ENCODE data around the gene AGPAT4. TPM values are rescaled to one million over a fixed set of nuclear protein-coding genes. Genes with fewer than 3 reads are reported as not detected.

AGPAT4 gene
- total RNA-seq, 2 experiments from 2014 or later = 0.95 to 1.3 TPM

- CTCF ChIA-PET (ENCODE audit: unreplicated experiment) = no interaction called here
- H2AFZ ChIP-seq (ENCODE audit: low read length) = no peak overlapping the region
Measured at GRCh38 chr6:161195386-161195785, 78.5 kb downstream of the AGPAT4 start.

GRCh38 chr6:161194374-161194773 lies 79.5 kb downstream of the AGPAT4 start:
- Histone ChIP-seq H2AFZ (ENCODE audit: low read length) (no peak overlapping the region), H3K4me2 (ENCODE audit: low read length) (no peak overlapping the region), H3K4me3 (ENCODE audit: low read depth, low read length, poor library complexity, severe bottlenecking) (no peak overlapping the region), H3K9me2 (ENCODE audit: insufficient read depth, low read length) (no peaks in the 10 kb centered on the region), H4K20me1 (ENCODE audit: insufficient read depth, low read length) (no peaks in the 10 kb centered on the region), H3K9me3 (ENCODE audit: low read length) (no peaks in the 10 kb centered on the region), H3K4me1 (ENCODE audit: insufficient read depth, low read length, poor library complexity, severe bottlenecking) (no peaks in the 10 kb centered on the region), H3K79me2 (ENCODE audit: insufficient read depth, low read depth, low read length) (no peaks in the 10 kb centered on the region), H3K27ac (ENCODE audit: low read depth, low read length, poor library complexity, severe bottlenecking) (no peak overlapping the region), H3K36me3 (ENCODE audit: insufficient read depth, low read length) (no peaks in the 10 kb centered on the region)
- TF ChIP-seq CTCF (conservative IDR thresholded peaks at IDR 0.05; ENCODE audit: low read length) (no peak), EZH2phosphoT487 (IDR thresholded peaks at IDR 0.05; ENCODE audit: borderline replicate concordance, low read depth, low read length) (no peak)
- POLR2A ChIA-PET = interaction anchor here (0.6 to 1.8 kb wide), 2 partner anchors 14 to 50 kb away, joined by 3 to 4 read pairs; no protein-coding TSS in a partner anchor
- no TSS peak for BruUV-seq (replicated peaks)
- CTCF ChIA-PET (ENCODE audit: unreplicated experiment) = no interaction called here
- intact Hi-C loops (cut with micrococcal nuclease; ENCODE audit: unreplicated experiment) = no loop called here
- no peak for DNase-seq (ENCODE audit: low spot score)

More at GRCh38 chr6:161195386-161195785, 78.5 kb downstream of the AGPAT4 start:
- intact Hi-C loops (cut with micrococcal nuclease; ENCODE audit: unreplicated experiment) = no loop called here
- no peaks in the 10 kb centered on the region for H3K36me3 ChIP-seq (ENCODE audit: insufficient read depth, low read length)
- POLR2A ChIA-PET = no interaction called here
- no peak overlapping the region for H3K27ac ChIP-seq (ENCODE audit: low read depth, low read length, poor library complexity, severe bottlenecking)
- no peak overlapping the region for H3K4me2 ChIP-seq (ENCODE audit: low read length)
- no peaks in the 10 kb centered on the region for H3K4me1 ChIP-seq (ENCODE audit: insufficient read depth, low read length, poor library complexity, severe bottlenecking)
- H3K9me2 ChIP-seq (ENCODE audit: insufficient read depth, low read length) = no peaks in the 10 kb centered on the region
- no peaks in the 10 kb centered on the region for H3K9me3 ChIP-seq (ENCODE audit: low read length)
- no peak overlapping the region for H3K4me3 ChIP-seq (ENCODE audit: low read depth, low read length, poor library complexity, severe bottlenecking)
- DNase-seq (ENCODE audit: low spot score) = no peak
- no peaks in the 10 kb centered on the region for H3K79me2 ChIP-seq (ENCODE audit: insufficient read depth, low read depth, low read length)
- no peak for TF ChIP-seq CTCF (conservative IDR thresholded peaks at IDR 0.05; ENCODE audit: low read length)
- no peak for TF ChIP-seq EZH2phosphoT487 (IDR thresholded peaks at IDR 0.05; ENCODE audit: borderline replicate concordance, low read depth, low read length)
- no TSS peak for BruUV-seq (replicated peaks)
- H4K20me1 ChIP-seq (ENCODE audit: insufficient read depth, low read length) = no peaks in the 10 kb centered on the region

- Histone ChIP-seq H3K79me2 (ENCODE audit: insufficient read depth, low read depth, low read length) (no peaks in the 10 kb centered on the region), H3K36me3 (ENCODE audit: insufficient read depth, low read length) (no peaks in the 10 kb centered on the region), H3K4me3 (ENCODE audit: low read depth, low read length, poor library complexity, severe bottlenecking) (no peak overlapping the region), H3K27ac (ENCODE audit: low read depth, low read length, poor library complexity, severe bottlenecking) (no peak overlapping the region), H3K9me3 (ENCODE audit: low read length) (no peaks in the 10 kb centered on the region), H3K9me2 (ENCODE audit: insufficient read depth, low read length) (no peaks in the 10 kb centered on the region), H2AFZ (ENCODE audit: low read length) (no peak overlapping the region), H3K4me1 (ENCODE audit: insufficient read depth, low read length, poor library complexity, severe bottlenecking) (no peaks in the 10 kb centered on the region), H4K20me1 (ENCODE audit: insufficient read depth, low read length) (no peaks in the 10 kb centered on the region), H3K4me2 (ENCODE audit: low read length) (no peak overlapping the region)
- no TSS peak for BruUV-seq (replicated peaks)
- no peak for DNase-seq (ENCODE audit: low spot score)
- no peak for TF ChIP-seq EZH2phosphoT487 (IDR thresholded peaks at IDR 0.05; ENCODE audit: borderline replicate concordance, low read depth, low read length)
- no peak for TF ChIP-seq CTCF (conservative IDR thresholded peaks at IDR 0.05; ENCODE audit: low read length)
- ChIA-PET POLR2A (interaction anchor here (0.7 to 1.8 kb wide), 2 partner anchors 12 to 108 kb away, joined by 3 to 4 read pairs; no protein-coding TSS in a partner anchor), CTCF (ENCODE audit: unreplicated experiment) (no interaction called here)
- intact Hi-C loops (cut with micrococcal nuclease; ENCODE audit: unreplicated experiment) = no loop called here
Measured at GRCh38 chr6:161192636-161193411, 81.0 kb downstream of the AGPAT4 start.
